Astrocyte (in vitro differentiated cells and primary cell): ENCODE measurements around the gene SULF2. TPM values are rescaled to one million over a fixed set of nuclear protein-coding genes. Genes with fewer than 3 reads are reported as not detected.

ENCODE experiments used
- DNase-seq: peaks from one replicate; pipeline ENCODE4 v3.0.0-alpha.2; 2010; ENCODE audit warnings: low read depth
- FAIRE-seq: peaks from 2 replicates; lab custom pipeline; 2011; peaks lifted over from hg19 to GRCh38; lab: Jason Lieb, UNC
- H2AFZ ChIP-seq: 2 replicates; pipeline ENCODE4 v1.6.0; 2012; ENCODE audit warnings: low read depth, low read length, inconsistent platforms
- H3K27ac ChIP-seq: 2 replicates; pipeline ENCODE4 v1.5.1; 2011; ENCODE audit warnings: low read depth, low read length, inconsistent platforms
- H3K27me3 ChIP-seq: 2 replicates; pipeline ENCODE4 v1.6.0; 2011; ENCODE audit warnings: low read length, inconsistent platforms; ENCODE audit not compliant: insufficient read depth
- H3K36me3 ChIP-seq: 2 replicates; pipeline ENCODE4 v1.5.1; 2011; ENCODE audit warnings: low read length, inconsistent platforms; ENCODE audit not compliant: insufficient read depth
- H3K4me1 ChIP-seq: 2 replicates; pipeline ENCODE4 v1.5.1; 2011; ENCODE audit warnings: low read length, inconsistent platforms; ENCODE audit not compliant: insufficient read depth
- H3K4me2 ChIP-seq: 2 replicates; pipeline ENCODE4 v1.6.0; 2012; ENCODE audit warnings: low read length, inconsistent platforms
- H3K4me3 ChIP-seq: 2 replicates; pipeline ENCODE4 v1.5.1; 2011; ENCODE audit warnings: low read depth, mild to moderate bottlenecking, low read length, inconsistent platforms; ENCODE audit not compliant: insufficient read depth
- H3K79me2 ChIP-seq: 2 replicates; pipeline ENCODE4 v1.6.0; 2012; ENCODE audit warnings: mild to moderate bottlenecking, low read length, inconsistent platforms; ENCODE audit not compliant: insufficient read depth
- H3K9ac ChIP-seq: 2 replicates; pipeline ENCODE4 v1.6.0; 2012; ENCODE audit warnings: mild to moderate bottlenecking, low read length, inconsistent platforms
- H3K9me3 ChIP-seq: 2 replicates; pipeline ENCODE4 v1.5.1; 2012; ENCODE audit warnings: low read depth, mild to moderate bottlenecking, low read length, inconsistent platforms; ENCODE audit not compliant: insufficient read depth
- H4K20me1 ChIP-seq: 2 replicates; pipeline ENCODE4 v1.6.0; 2012; ENCODE audit warnings: low read length, inconsistent platforms; ENCODE audit not compliant: insufficient read depth
- H3K27ac Mint-ChIP-seq: one replicate; pipeline ENCODE4 v1.8.0; 2021; ENCODE audit warnings: mild to moderate bottlenecking, mixed read lengths; ENCODE audit not compliant: unreplicated experiment
- H3K27me3 Mint-ChIP-seq: one replicate; pipeline ENCODE4 v1.8.0; 2021; ENCODE audit warnings: low read depth, mixed read lengths; ENCODE audit not compliant: unreplicated experiment
- H3K36me3 Mint-ChIP-seq: one replicate; pipeline ENCODE4 v1.8.0; 2021; ENCODE audit warnings: low read depth, mixed read lengths; ENCODE audit not compliant: unreplicated experiment
- H3K4me1 Mint-ChIP-seq: one replicate; pipeline ENCODE4 v1.8.0; 2021; ENCODE audit warnings: low read depth, mixed read lengths; ENCODE audit not compliant: unreplicated experiment
- H3K4me3 Mint-ChIP-seq: one replicate; pipeline ENCODE4 v1.8.0; 2021; ENCODE audit warnings: mild to moderate bottlenecking, moderate library complexity, mixed read lengths; ENCODE audit not compliant: unreplicated experiment
- H3K9me3 Mint-ChIP-seq: one replicate; pipeline ENCODE4 v1.8.0; 2021; ENCODE audit warnings: mild to moderate bottlenecking, mixed read lengths; ENCODE audit not compliant: unreplicated experiment
- CTCF ChIP-seq: IDR thresholded peaks from 2 replicates; pipeline ENCODE4 v1.5.1; 2011; ENCODE audit warnings: low read depth, mild to moderate bottlenecking, inconsistent platforms, low read length, moderate library complexity; ENCODE audit not compliant: insufficient read depth
- EZH2 ChIP-seq: IDR thresholded peaks from 2 replicates; pipeline ENCODE4 v1.6.1; 2012; ENCODE audit warnings: mild to moderate bottlenecking, low read length, inconsistent platforms; ENCODE audit not compliant: insufficient read depth
- total RNA-seq: library from RNA; stranded (reverse); gene quantifications from 2 replicates; pipeline ENCODE4 v1.2.1, GENCODE V29; 2021

SULF2 gene
- total RNA-seq, 1 donor from 2014 or later: 139 TPM

- H3K27ac Mint-ChIP-seq: no peak overlapping the region
- H3K79me2 ChIP-seq: no peaks in the 10 kb centered on the region
- no peaks in the 10 kb centered on the region for H3K27me3 ChIP-seq
- H2AFZ ChIP-seq: no peak overlapping the region
- no peak overlapping the region for H3K4me2 ChIP-seq
- no peaks in the 10 kb centered on the region for H3K27me3 Mint-ChIP-seq
- H3K4me3 Mint-ChIP-seq: no peak overlapping the region
- peaks cover 16% of the 10 kb centered on the region for H3K36me3 ChIP-seq
- H3K9me3 Mint-ChIP-seq: no peaks in the 10 kb centered on the region
- H3K4me1 Mint-ChIP-seq: peaks cover 3% of the 10 kb centered on the region
- no peak overlapping the region for H3K27ac ChIP-seq
- no peak for FAIRE-seq
- no peak for DNase-seq
- no peak overlapping the region for H3K4me3 ChIP-seq
- no peaks in the 10 kb centered on the region for H3K9me3 ChIP-seq
- TF ChIP-seq EZH2 (no peak), CTCF (no peak)
- no peak overlapping the region for H3K9ac ChIP-seq
- H4K20me1 ChIP-seq: peaks cover 19% of the 10 kb centered on the region
- H3K4me1 ChIP-seq: no peaks in the 10 kb centered on the region
- H3K36me3 Mint-ChIP-seq: peaks cover 10% of the 10 kb centered on the region
Observed at GRCh38 chr20:47659904-47660601, 125.2 kb downstream of the SULF2 start.

- no peak overlapping the region for H3K4me2 ChIP-seq
- FAIRE-seq (no peak), DNase-seq (no peak)
- peaks cover 44% of the 10 kb centered on the region for H3K36me3 ChIP-seq
- no peaks in the 10 kb centered on the region for H3K9me3 Mint-ChIP-seq
- H3K4me1 ChIP-seq: no peaks in the 10 kb centered on the region
- no peak overlapping the region for H3K4me3 ChIP-seq
- H3K9ac ChIP-seq: no peak overlapping the region
- H3K79me2 ChIP-seq: no peaks in the 10 kb centered on the region
- H3K4me3 Mint-ChIP-seq: no peak overlapping the region
- peaks cover 8% of the 10 kb centered on the region for H3K4me1 Mint-ChIP-seq
- H3K27ac ChIP-seq: no peak overlapping the region
- no peaks in the 10 kb centered on the region for H3K27me3 ChIP-seq
- no peak overlapping the region for H3K27ac Mint-ChIP-seq
- TF ChIP-seq CTCF: no peak
- no peak for TF ChIP-seq EZH2
- H4K20me1 ChIP-seq: peaks cover 6% of the 10 kb centered on the region
- peaks cover 10% of the 10 kb centered on the region for H3K36me3 Mint-ChIP-seq
- H3K27me3 Mint-ChIP-seq: no peaks in the 10 kb centered on the region
- H3K9me3 ChIP-seq: no peaks in the 10 kb centered on the region
- no peak overlapping the region for H2AFZ ChIP-seq
Observed at GRCh38 chr20:47656318-47656717, 129.0 kb downstream of the SULF2 start.

- H3K4me3 Mint-ChIP-seq: no peak overlapping the region
- H3K27me3 Mint-ChIP-seq: no peaks in the 10 kb centered on the region
- Histone ChIP-seq H3K4me3 (no peak overlapping the region), H3K36me3 (peaks cover 47% of the 10 kb centered on the region), H3K79me2 (no peaks in the 10 kb centered on the region), H2AFZ (no peak overlapping the region), H3K27me3 (no peaks in the 10 kb centered on the region), H3K9ac (no peak overlapping the region), H3K4me1 (no peaks in the 10 kb centered on the region), H3K9me3 (no peaks in the 10 kb centered on the region), H3K27ac (no peak overlapping the region), H4K20me1 (peaks cover 6% of the 10 kb centered on the region), H3K4me2 (no peak overlapping the region)
- TF ChIP-seq EZH2: no peak
- no peak for TF ChIP-seq CTCF
- peaks cover 8% of the 10 kb centered on the region for H3K36me3 Mint-ChIP-seq
- H3K4me1 Mint-ChIP-seq: peaks cover 8% of the 10 kb centered on the region
- no peak overlapping the region for H3K27ac Mint-ChIP-seq
- DNase-seq: no peak
- H3K9me3 Mint-ChIP-seq: no peaks in the 10 kb centered on the region
- no peak for FAIRE-seq
Observed at GRCh38 chr20:47655635-47656034, 129.6 kb downstream of the SULF2 start.
